MM.1S (cell line): ENCODE measurements around the gene RANBP1.

Experiments
- EZH2 ChIP-seq: fragments of 300-600 bp; sonication (generic); optimal IDR thresholded peaks from 2 replicates; pipeline ENCODE3; 2017; ENCODE audit warnings: low read depth, mild to moderate bottlenecking, antibody characterized with exemption, low read length, mixed read lengths
- EZH2phosphoT487 ChIP-seq: fragments of 300-600 bp; sonication (generic); IDR thresholded peaks from 2 replicates; pipeline ENCODE4 v1.6.1; 2018; ENCODE audit warnings: antibody characterized with exemption, low read length
- TF ChIP-seq, protein P1 (sequence below): fragments of 300-600 bp; sonication (generic); IDR thresholded peaks from 2 replicates; pipeline ENCODE4 v1.5.1; 2016; ENCODE audit warnings: antibody characterized with exemption, low read length, mixed read lengths

DNA sequence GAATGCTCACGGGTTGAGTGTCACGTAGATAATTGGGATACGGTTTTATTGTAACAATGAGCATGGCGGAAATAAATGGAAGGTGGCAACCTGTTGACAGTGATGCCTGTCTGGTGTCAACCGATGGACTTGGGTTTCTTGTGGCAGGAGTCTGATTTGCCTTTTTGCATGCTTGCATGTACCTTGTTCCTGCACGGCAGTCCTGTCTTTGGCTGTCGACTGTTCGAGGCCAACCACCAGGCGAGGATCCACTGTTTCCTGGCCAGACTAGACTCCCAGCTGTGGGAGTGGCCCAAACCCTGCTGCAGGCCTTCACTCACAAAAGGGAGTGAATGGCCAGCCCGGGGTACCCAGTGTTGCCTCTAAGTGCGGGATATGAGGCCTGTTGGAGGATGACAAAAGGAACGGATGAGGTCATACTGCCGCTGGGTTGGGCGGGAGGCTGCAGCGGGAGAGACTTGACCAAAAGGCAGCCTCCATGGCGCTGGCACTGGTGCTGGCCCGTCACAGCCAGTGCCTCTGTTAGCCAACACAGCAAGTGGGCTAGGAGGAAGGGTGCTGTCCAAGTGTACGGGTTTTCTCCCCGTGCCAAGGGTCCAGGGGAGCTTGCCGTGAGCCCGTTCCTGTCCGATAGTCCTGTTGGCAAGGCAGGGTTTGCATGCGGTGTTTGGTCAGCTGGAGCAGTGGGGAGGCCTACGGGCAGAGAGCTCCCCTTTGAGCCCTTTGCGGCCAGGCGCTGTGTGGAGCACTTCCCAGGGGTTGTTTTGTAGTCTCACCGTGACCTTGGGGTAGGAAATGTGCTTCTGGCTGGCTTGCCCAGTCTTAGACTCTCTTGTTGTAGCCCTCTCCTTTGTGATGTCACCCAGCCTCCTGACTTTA is 34.9 kb upstream of the RANBP1 start:
- TF ChIP-seq, protein P1, sequence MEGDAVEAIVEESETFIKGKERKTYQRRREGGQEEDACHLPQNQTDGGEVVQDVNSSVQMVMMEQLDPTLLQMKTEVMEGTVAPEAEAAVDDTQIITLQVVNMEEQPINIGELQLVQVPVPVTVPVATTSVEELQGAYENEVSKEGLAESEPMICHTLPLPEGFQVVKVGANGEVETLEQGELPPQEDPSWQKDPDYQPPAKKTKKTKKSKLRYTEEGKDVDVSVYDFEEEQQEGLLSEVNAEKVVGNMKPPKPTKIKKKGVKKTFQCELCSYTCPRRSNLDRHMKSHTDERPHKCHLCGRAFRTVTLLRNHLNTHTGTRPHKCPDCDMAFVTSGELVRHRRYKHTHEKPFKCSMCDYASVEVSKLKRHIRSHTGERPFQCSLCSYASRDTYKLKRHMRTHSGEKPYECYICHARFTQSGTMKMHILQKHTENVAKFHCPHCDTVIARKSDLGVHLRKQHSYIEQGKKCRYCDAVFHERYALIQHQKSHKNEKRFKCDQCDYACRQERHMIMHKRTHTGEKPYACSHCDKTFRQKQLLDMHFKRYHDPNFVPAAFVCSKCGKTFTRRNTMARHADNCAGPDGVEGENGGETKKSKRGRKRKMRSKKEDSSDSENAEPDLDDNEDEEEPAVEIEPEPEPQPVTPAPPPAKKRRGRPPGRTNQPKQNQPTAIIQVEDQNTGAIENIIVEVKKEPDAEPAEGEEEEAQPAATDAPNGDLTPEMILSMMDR = no peak
- TF ChIP-seq EZH2 (no peak), EZH2phosphoT487 (no peak)
